Natural killer cell (primary cell): ENCODE measurements around the gene TSHZ1. TPM values are rescaled to one million over a fixed set of nuclear protein-coding genes. Genes with fewer than 3 reads are reported as not detected.

ENCODE experiments used
- ATAC-seq, 3 donors: fragments of 150-1000 bp in 2 of 3; fragments of 200-7000 bp in 1 of 3; cut with Tn5 transposase; 1 replicate in 1 of 3; 2 replicates in 2 of 3; pipeline ENCODE4 v1.10.0; 2021; ENCODE audit warnings: mild to moderate bottlenecking in 2 of 3, moderate library complexity in 2 of 3
- DNase-seq, 2 donors: peaks; one replicate each; pipeline versions ENCODE4 v3.0.0 to v3.0.0-alpha.2; 2013 to 2021; ENCODE audit warnings: mixed read lengths in 1 of 2
- H3K27ac ChIP-seq: one replicate; pipeline ENCODE4 v1.5.1; 2013; ENCODE audit warnings: mild to moderate bottlenecking, low read length
- H3K27me3 ChIP-seq: one replicate; pipeline ENCODE4 v1.6.1; 2013; ENCODE audit warnings: low read length; ENCODE audit not compliant: control insufficient read depth, insufficient read depth
- H3K36me3 ChIP-seq: one replicate; pipeline ENCODE4 v1.6.1; 2013; ENCODE audit warnings: low read length; ENCODE audit not compliant: control insufficient read depth, insufficient read depth
- H3K4me1 ChIP-seq: one replicate; pipeline ENCODE4 v1.6.1; 2013; ENCODE audit warnings: low read length; ENCODE audit not compliant: control insufficient read depth, insufficient read depth
- H3K4me3 ChIP-seq: one replicate; pipeline ENCODE4 v1.5.1; 2013; ENCODE audit warnings: low read length
- H3K9me3 ChIP-seq: one replicate; pipeline ENCODE4 v1.6.1; 2013; ENCODE audit warnings: low read length; ENCODE audit not compliant: control insufficient read depth, insufficient read depth
- H3K27ac Mint-ChIP-seq, 2 donors: one replicate each; pipeline ENCODE4 v1.8.0; 2022; ENCODE audit warnings: mild to moderate bottlenecking in 2 of 2, mixed read lengths in 2 of 2, moderate library complexity in 1 of 2
- H3K27me3 Mint-ChIP-seq, 2 donors: one replicate each; pipeline ENCODE4 v1.8.0; 2022; ENCODE audit warnings: low read depth in 2 of 2, mixed read lengths in 2 of 2
- H3K36me3 Mint-ChIP-seq: one replicate; pipeline ENCODE4 v1.8.0; 2022; ENCODE audit warnings: mixed read lengths
- H3K4me1 Mint-ChIP-seq, 2 donors: one replicate each; pipeline ENCODE4 v1.8.0; 2022; ENCODE audit warnings: mixed read lengths in 2 of 2
- H3K4me3 Mint-ChIP-seq: one replicate; pipeline ENCODE4 v1.8.0; 2022; ENCODE audit warnings: mild to moderate bottlenecking, moderate library complexity, mixed read lengths
- H3K9me3 Mint-ChIP-seq, 2 donors: one replicate each; pipeline ENCODE4 v1.8.0; 2022; ENCODE audit warnings: mixed read lengths in 2 of 2
- CTCF ChIP-seq: fragments of 200-600 bp; IDR thresholded peaks from one replicate; pipeline ENCODE4 v1.8.0; 2022; ENCODE audit warnings: antibody characterized with exemption
- WGBS: methylation state at CpG from one replicate; pipeline ENCODE4 v1.1.7; 2013; ENCODE audit warnings: missing lambda C conversion rate; ENCODE audit not compliant: insufficient coverage; 5-methylcytosine and 5-hydroxymethylcytosine counted together
- intact Hi-C: fragments of 100-400 bp; cut with micrococcal nuclease; formaldehyde crosslinking; loops from one replicate; pipeline ENCODE4 v1.14.2; 2022
- total RNA-seq, 4 donors: library from RNA; stranded (reverse); fragments of 120-200 nt in 1 of 4; gene quantifications; one replicate each; pipeline versions ENCODE4 v1.2.3 to v1.2.4, GENCODE V29; 2013 to 2022

TSHZ1 gene
- total RNA-seq, 3 donors from 2014 or later (not counting 1 experiment from before 2014, with no cell fraction given), result 44.3 to 51.6 (median 44.8) TPM

- H3K4me1 ChIP-seq, result peaks cover 24% of the 10 kb centered on the region
These were observed 10.8 kb downstream of the TSHZ1 start for GRCh38 chr18:75221397-75221796.

GRCh38 chr18:75221897-75222296 is 11.3 kb downstream of the TSHZ1 start:
- ATAC-seq (peak; percentile 49 to 59 (median 53)), DNase-seq (no peak)
- no peaks in the 10 kb centered on the region for H3K9me3 Mint-ChIP-seq
- H3K27me3 Mint-ChIP-seq, result no peaks in the 10 kb centered on the region
- no peak overlapping the region for H3K4me3 ChIP-seq
- no peaks in the 10 kb centered on the region for H3K36me3 Mint-ChIP-seq
- peaks cover 61 to 76% of the 10 kb centered on the region in 2 donors for H3K4me1 Mint-ChIP-seq
- no peak overlapping the region for H3K27ac ChIP-seq
- peaks cover 24% of the 10 kb centered on the region for H3K4me1 ChIP-seq
- H3K27me3 ChIP-seq, result no peaks in the 10 kb centered on the region
- H3K36me3 ChIP-seq, result no peaks in the 10 kb centered on the region
- TF ChIP-seq CTCF, result no peak
- H3K27ac Mint-ChIP-seq, result peak overlapping the region; percentile 89 to 95
- intact Hi-C loops, result no loop called here
- WGBS, result 50% methylated on average over 7 of the region's 7 CpGs
- no peaks in the 10 kb centered on the region for H3K9me3 ChIP-seq
- H3K4me3 Mint-ChIP-seq, result peak overlapping the region; percentile 71

More at GRCh38 chr18:75221397-75221796, 10.8 kb downstream of the TSHZ1 start:
- intact Hi-C loops, result no loop called here
- Mint-ChIP-seq H3K27ac (peak overlapping the region; percentile 89 to 95), H3K36me3 (no peaks in the 10 kb centered on the region), H3K9me3 (no peaks in the 10 kb centered on the region), H3K4me3 (no peak overlapping the region), H3K4me1 (peaks cover 61 to 76% of the 10 kb centered on the region in 2 donors), H3K27me3 (no peaks in the 10 kb centered on the region)
- ATAC-seq, result no peak
- H3K27me3 ChIP-seq, result no peaks in the 10 kb centered on the region
- no peaks in the 10 kb centered on the region for H3K9me3 ChIP-seq
- no peak for TF ChIP-seq CTCF
- DNase-seq, result no peak
- 80% methylated on average over 1 of the region's 1 CpG for WGBS
- no peaks in the 10 kb centered on the region for H3K36me3 ChIP-seq
- H3K4me3 ChIP-seq, result no peak overlapping the region
- H3K27ac ChIP-seq, result peak overlapping the region; percentile 4

GRCh38 chr18:75222407-75222806 is 11.8 kb downstream of the TSHZ1 start:
- no peaks in the 10 kb centered on the region for H3K9me3 ChIP-seq
- H3K4me1 Mint-ChIP-seq, result peaks cover 61 to 76% of the 10 kb centered on the region in 2 donors
- H3K9me3 Mint-ChIP-seq, result no peaks in the 10 kb centered on the region
- no peaks in the 10 kb centered on the region for H3K36me3 Mint-ChIP-seq
- 86% methylated on average over 10 of the region's 10 CpGs for WGBS
- no peaks in the 10 kb centered on the region for H3K27me3 ChIP-seq
- intact Hi-C loops, result no loop called here
- H3K36me3 ChIP-seq, result no peaks in the 10 kb centered on the region
- H3K4me3 Mint-ChIP-seq, result no peak overlapping the region
- H3K27ac ChIP-seq, result no peak overlapping the region
- peaks cover 22% of the 10 kb centered on the region for H3K4me1 ChIP-seq
- peak overlapping the region; percentile 89 to 95 for H3K27ac Mint-ChIP-seq
- ATAC-seq (no peak), DNase-seq (no peak)
- no peak for TF ChIP-seq CTCF
- H3K27me3 Mint-ChIP-seq, result no peaks in the 10 kb centered on the region
- H3K4me3 ChIP-seq, result no peak overlapping the region

GRCh38 chr18:75223687-75224347 is 13.2 kb downstream of the TSHZ1 start:
- ATAC-seq, result no peak

More at GRCh38 chr18:75223687-75224347, 13.2 kb downstream of the TSHZ1 start:
- H3K27me3 ChIP-seq, result no peaks in the 10 kb centered on the region
- 80% methylated on average over 6 of the region's 9 CpGs for WGBS
- peaks cover 28% of the 10 kb centered on the region for H3K4me1 ChIP-seq
- H3K27ac ChIP-seq, result no peak overlapping the region
- Mint-ChIP-seq H3K9me3 (no peaks in the 10 kb centered on the region), H3K27ac (peak overlapping the region in 1 of 2 donors; percentile 33), H3K36me3 (no peaks in the 10 kb centered on the region), H3K4me3 (no peak overlapping the region), H3K4me1 (peaks cover 67 to 82% of the 10 kb centered on the region in 2 donors), H3K27me3 (no peaks in the 10 kb centered on the region)
- no peak for DNase-seq
- H3K4me3 ChIP-seq, result no peak overlapping the region
- H3K9me3 ChIP-seq, result no peaks in the 10 kb centered on the region
- intact Hi-C loops, result no loop called here
- no peaks in the 10 kb centered on the region for H3K36me3 ChIP-seq
- no peak for TF ChIP-seq CTCF
